ENCODE data around the gene DPH1.

Gene DPH1

DNA sequence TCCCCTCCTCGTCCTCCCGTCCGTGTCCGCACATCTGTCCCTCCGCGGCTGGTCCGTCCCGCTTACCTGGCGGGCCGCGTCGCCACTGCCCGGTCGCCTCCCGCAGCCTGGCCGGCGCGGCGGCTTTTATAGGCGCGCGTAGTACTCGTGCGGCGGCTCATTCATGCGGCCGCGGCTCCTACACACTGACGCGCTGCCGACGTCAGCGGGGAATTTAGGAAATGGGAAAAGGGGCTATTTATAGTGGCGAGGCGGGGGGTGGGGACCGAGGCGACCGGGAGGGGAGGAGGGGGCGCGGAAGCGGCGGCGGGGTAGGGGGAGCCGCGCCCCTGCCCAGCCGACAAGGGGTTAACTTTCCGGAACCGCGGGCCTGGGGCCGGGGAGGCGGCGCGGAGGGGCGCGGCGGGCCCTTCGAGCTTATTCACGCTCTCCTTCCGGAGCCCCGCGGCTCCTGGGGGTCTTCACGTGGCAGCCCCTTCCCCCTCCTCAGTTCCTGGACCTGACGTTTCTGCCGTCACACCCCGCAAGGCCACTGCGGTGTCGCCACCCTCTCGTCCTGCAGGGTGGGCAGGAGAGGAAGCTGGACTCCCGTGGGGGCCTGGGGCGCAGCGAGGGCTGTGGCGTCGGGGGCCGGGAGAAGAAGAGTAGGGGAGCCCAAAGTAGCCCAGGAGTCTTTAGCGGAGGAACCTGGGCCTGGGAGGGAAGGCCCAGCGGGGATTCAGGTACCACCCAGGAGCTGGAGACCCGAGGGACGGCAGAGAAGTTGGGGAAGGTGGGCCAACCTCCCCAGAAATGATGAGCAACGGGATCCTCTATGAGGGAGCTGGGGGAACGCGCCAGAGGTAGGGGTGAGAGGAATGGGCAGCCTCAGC is 21.3 kb downstream of the DPH1 start:
- no peak overlapping the region for H3K4me3 ChIP-seq (ENCODE audit: low read depth, low read length)
- DNase-seq (ENCODE audit: low read depth), result no peak
- TF ChIP-seq, protein P1, sequence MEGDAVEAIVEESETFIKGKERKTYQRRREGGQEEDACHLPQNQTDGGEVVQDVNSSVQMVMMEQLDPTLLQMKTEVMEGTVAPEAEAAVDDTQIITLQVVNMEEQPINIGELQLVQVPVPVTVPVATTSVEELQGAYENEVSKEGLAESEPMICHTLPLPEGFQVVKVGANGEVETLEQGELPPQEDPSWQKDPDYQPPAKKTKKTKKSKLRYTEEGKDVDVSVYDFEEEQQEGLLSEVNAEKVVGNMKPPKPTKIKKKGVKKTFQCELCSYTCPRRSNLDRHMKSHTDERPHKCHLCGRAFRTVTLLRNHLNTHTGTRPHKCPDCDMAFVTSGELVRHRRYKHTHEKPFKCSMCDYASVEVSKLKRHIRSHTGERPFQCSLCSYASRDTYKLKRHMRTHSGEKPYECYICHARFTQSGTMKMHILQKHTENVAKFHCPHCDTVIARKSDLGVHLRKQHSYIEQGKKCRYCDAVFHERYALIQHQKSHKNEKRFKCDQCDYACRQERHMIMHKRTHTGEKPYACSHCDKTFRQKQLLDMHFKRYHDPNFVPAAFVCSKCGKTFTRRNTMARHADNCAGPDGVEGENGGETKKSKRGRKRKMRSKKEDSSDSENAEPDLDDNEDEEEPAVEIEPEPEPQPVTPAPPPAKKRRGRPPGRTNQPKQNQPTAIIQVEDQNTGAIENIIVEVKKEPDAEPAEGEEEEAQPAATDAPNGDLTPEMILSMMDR (IDR thresholded peaks at IDR 0.05; ENCODE audit: low read depth, low read length, missing control alignments), result no peak

DNA sequence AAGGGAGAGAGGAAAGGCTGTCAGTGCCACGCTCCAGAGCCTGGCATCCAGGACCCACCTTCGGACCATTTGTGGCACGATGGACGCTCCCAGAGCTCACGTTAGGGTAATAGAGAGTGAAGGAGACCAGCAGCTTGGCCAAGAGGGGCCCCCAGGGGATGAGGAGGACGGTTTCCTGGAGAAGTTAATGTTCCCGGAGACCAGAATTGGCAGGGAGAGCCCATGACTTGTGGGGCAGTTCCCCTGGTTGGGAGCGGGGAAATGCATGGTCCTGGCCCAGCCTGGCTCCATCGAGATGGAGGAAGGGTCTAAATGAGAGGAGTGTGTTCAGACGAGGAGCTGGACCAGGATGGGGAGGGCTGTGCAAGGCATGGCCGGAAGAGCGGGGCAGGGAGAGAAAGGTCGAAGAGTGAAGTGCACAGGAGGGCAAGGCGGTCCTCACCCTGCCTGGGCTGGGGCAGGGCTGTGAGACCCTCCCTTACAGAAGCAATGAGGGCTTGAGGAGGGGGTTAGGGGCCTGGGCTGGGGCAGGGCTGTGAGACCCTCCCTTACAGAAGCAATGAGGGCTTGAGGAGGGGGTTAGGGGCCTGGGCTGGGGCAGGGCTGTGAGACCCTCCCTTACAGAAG is 22.1 kb downstream of the DPH1 start:
- TF ChIP-seq, protein P1 (IDR thresholded peaks at IDR 0.05; ENCODE audit: low read depth, low read length, missing control alignments), result no peak
- no peak overlapping the region for H3K4me3 ChIP-seq (ENCODE audit: low read depth, low read length)
- DNase-seq (ENCODE audit: low read depth), result no peak

- DNase-seq (ENCODE audit: low read depth), result no peak
- TF ChIP-seq, protein P1 (IDR thresholded peaks at IDR 0.05; ENCODE audit: low read depth, low read length, missing control alignments), result peak; percentile 70
- peak overlapping the region; percentile 75 for H3K4me3 ChIP-seq (ENCODE audit: low read depth, low read length)
Measured at GRCh38 chr17:2053380-2054261, 23.7 kb downstream of the DPH1 start.

GRCh38 chr17:2054262-2054511 is 24.2 kb downstream of the DPH1 start:
- no peak for DNase-seq (ENCODE audit: low read depth)
- peak overlapping the region; percentile 75 for H3K4me3 ChIP-seq (ENCODE audit: low read depth, low read length)
- TF ChIP-seq, protein P1 (IDR thresholded peaks at IDR 0.05; ENCODE audit: low read depth, low read length, missing control alignments), result no peak

GRCh38 chr17:2054512-2055291 is 24.7 kb downstream of the DPH1 start, which contains the start of gene HIC1:
TSS of gene HIC1 (plus strand) at chr17:2055103. CDS start at chr17:2056691, 1,588 bp downstream.
- TF ChIP-seq, protein P1 (IDR thresholded peaks at IDR 0.05; ENCODE audit: low read depth, low read length, missing control alignments), result peak; percentile 81
- DNase-seq (ENCODE audit: low read depth), result no peak
- H3K4me3 ChIP-seq (ENCODE audit: low read depth, low read length), result peak within 1 kb of the TSS; percentile 75

Data from GM12864 (cell line).